CD4-positive, alpha-beta T cell treated with Interferon alpha-2 for 1 hour (primary cell): ENCODE results near the gene PLEKHM2.
A peak's percentile ranks its signal among the peaks of the same experiment; 100 is the strongest.
"Not testable (repeated sequence)": the region's sequence is repeated elsewhere in the genome, so short reads cannot be mapped to it uniquely, and the experiment has no call there.

Experiments
- DNase-seq, 2 donors: peaks; one replicate each; pipeline ENCODE4 v3.0.0-alpha.2; 2020 to 2022

PLEKHM2 gene, protein sequence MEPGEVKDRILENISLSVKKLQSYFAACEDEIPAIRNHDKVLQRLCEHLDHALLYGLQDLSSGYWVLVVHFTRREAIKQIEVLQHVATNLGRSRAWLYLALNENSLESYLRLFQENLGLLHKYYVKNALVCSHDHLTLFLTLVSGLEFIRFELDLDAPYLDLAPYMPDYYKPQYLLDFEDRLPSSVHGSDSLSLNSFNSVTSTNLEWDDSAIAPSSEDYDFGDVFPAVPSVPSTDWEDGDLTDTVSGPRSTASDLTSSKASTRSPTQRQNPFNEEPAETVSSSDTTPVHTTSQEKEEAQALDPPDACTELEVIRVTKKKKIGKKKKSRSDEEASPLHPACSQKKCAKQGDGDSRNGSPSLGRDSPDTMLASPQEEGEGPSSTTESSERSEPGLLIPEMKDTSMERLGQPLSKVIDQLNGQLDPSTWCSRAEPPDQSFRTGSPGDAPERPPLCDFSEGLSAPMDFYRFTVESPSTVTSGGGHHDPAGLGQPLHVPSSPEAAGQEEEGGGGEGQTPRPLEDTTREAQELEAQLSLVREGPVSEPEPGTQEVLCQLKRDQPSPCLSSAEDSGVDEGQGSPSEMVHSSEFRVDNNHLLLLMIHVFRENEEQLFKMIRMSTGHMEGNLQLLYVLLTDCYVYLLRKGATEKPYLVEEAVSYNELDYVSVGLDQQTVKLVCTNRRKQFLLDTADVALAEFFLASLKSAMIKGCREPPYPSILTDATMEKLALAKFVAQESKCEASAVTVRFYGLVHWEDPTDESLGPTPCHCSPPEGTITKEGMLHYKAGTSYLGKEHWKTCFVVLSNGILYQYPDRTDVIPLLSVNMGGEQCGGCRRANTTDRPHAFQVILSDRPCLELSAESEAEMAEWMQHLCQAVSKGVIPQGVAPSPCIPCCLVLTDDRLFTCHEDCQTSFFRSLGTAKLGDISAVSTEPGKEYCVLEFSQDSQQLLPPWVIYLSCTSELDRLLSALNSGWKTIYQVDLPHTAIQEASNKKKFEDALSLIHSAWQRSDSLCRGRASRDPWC

DNA sequence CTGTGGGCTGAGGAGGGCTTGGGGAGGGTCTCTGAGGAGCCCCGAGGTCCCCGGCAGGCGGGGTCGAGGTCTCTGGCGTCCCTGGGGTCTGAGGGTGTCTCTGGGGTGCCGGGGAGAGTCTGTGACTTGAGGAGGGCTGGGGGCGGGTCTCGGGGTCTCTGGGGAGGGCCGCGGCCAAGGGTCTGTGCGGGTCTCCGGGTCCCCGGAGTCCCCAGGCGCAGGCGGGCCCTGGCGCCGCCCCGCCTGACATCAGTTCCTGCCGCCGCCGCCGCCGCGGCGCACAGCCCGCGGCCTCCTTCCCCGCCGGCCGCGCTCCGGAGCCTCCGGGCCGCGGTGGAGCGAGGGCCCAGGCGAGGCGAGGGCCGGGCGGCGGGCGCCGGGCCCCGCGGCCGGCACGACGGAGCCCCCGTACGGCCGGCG lies at the start of gene PLEKHM2:
Gene PLEKHM2 (plus strand): TSS at position 279 of the 420 bp plus-strand sequence. CDS start 239 bp downstream, outside the sequence.
- DNase-seq, result peak; percentile 50 to 64

DNA sequence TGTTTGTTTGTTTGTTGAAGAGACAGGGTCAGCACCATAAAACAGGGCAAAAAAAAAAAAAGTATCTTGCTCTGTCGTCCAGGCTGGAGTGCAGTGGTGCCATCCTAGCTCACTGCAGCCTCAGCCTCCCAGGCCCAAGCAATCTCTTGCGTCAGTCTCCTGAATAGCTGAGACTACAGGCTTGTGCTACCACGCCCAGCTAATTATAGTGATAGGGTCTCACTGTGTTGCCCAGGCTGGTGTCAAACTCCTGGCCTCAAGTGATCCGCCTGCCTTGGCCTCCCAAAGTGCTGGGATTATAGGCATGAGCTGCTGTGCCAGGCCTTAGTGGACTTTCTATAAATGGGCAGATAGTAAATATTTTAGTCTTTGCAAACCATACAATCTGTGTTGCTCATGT lies 47.7 kb upstream of the PLEKHM2 start:
- DNase-seq, result no peak

DNA sequence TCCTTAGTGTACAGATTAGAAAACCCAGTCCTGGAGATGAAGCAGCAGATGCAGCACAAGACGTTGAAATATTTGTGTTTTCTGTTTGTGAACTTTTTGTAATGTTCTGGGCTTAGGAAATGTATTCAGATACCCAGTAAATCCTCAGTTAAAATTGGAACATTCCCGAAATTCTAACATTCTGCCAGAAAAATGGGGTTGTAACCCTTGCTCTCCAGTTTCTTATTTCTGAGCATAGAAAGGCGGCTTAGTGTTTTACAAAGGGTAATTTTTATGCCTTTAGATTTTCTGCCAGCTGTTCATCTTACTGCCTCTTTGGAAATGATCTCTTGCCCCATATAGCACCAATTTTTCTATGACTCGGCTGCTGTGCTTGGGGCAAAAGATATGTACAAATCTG lies 46.3 kb upstream of the PLEKHM2 start:
- DNase-seq, result no peak

DNA sequence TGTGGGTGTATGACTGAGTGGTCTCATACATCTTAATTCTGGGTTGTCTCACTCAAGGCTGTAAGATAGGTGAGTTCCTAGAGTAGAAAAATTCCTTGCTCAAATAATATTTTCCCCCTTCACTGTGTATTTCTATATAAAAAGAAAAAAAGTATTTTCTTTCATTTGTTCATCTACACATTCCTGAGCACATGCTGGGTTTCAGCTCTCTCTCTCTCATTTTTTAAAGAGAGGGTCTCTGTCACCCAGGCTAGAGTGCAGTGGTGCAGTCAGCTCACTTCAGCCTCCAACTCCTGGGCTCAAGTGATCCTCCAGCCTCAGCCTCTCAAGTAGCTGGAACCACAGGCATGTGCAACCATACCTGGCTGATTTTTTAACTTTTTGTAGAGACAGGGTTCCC lies 44.9 kb upstream of the PLEKHM2 start:
- no peak for DNase-seq

DNA sequence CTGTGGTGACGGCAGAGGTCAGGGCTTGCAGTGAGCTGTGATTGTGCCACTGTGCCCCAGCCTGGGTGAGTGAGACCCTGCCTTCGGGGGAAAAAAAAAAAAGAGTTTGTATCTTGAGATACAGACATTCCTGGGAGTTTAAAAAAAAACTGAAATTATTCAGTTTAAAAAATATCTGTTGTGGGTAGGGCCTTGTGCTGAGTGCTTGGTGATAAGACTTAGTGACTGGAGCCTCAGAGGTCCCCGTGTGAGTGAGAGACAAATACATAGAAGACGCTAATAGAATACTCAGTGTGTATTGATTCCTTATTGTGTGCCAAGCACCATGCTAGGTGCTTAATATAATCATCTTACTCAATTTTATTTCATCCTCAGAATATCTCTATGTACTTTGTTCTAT lies 44.2 kb upstream of the PLEKHM2 start:
- DNase-seq, result no peak

DNA sequence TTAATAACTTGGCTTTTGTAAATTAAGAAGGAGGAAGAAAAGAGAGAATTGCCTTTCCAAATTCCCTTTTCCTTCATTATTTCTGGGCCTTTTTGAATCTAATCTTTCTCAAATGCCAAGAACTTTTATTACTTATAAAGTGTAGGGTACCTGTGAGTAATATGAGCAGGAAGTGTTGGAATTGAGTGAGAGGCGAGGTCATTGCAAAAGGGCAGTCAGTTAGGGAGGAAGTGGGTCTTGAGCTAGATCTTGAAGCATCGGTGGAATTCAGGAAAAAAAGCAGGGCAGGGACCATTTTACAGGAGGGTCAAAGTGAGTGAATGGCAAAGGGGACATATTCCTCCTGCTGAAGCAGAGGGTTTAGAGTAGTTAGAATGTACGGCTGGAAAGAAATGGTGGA lies 43.5 kb upstream of the PLEKHM2 start:
- DNase-seq, result no peak

DNA sequence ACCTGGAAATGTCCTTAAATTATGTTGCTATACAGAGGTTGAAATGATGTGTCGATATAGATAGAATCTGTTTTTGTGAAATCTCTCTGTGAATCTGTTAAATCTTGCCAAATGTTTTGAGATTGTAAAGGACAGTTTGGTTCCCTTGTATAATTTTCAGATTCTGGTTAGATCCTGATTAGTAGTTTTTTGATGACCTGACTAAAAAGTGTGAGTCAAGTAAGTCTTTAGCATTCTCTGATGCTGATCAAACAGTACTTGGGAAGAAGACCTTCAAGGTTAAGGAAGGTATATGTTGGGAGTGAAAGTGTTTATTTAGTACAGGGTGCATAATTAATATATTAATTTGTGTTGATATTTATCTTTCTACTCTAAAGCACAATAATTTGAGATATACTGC lies 34.2 kb upstream of the PLEKHM2 start:
- no peak for DNase-seq

DNA sequence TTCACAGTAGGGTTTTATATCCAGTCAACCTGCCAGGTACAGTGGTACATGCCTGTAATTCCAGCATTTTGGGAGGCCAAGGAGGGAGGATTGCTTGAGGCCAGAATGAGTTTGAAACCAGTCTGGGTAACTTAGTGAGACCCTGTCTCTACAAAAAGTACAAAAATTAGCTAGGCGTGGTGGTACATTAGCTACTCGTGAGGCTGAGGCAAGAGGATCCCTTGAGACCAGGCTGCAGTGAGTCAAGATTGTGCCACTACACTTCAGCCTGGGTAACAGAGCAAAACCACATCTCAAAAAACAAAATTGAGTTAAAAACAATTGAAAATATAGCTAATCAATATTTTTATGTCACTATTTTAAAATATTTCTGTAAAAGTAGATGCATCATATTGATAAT lies 33.7 kb upstream of the PLEKHM2 start:
- no peak for DNase-seq

DNA sequence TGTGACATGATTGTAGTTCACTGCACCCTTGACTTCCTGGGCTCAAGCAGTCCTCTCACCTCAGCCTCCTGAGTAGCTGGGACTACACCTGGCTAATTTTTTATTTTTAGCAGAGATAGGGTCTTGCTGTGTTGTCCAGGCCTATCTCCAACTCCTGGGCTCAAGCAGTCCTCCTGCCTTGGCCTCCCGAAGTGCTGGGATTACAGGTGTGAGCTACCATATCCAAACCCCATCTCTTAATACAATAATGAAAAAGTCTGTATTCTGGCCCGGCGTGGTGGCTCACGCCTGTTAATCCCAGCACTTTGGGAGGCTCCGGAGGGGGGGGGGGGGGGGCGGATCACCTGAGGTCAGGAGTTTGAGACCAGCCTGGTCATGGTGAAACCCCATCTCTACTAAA lies 32.0 kb upstream of the PLEKHM2 start:
- DNase-seq, result not testable (repeated sequence)

DNA sequence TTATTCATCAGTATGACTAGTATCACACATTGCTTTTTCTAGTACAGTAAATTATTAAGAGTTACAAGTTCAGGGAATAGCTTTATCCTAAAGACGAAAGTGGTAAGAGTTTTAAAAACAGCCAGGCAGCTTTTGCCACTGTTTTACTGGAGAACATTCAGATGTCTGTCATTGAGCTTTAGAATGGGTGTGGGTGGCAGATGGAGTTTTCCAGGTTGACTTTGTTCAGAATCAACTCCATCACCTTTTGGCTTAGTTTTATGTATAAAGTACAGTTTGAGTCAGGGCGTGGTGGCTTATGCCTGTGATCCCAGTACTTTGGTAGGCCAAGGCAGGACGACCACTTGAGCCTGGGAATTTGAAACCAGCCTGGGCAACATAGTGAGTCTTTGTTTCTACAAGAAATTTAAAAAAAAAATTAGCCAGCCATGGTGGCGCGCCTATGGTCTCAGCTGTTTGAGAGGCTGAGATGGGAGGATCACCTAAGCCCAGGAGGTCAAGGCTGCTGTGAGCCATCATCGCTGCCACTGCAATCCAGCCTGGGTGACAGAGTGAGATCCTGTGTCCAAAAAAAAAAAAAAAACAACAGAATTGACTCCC lies 29.9 kb upstream of the PLEKHM2 start:
- no peak for DNase-seq

DNA sequence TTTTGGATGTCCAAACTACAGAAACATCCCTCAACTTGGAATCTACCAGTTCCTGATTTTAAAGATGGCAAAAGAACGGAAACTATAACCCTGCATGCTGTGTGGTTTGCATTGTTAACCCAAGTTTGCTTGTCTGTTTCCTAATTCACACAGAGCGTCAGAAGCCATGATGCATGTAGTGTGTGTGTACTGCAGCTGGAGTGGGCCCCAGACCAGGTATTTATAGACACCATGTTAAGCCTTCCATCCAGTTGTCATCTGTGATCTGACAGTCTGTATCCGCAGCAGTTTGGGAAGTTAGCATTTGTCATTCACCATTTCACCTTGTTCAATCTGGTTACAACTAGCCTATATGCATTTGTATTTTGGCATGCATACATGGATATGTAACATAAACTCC lies 27.7 kb upstream of the PLEKHM2 start:
- no peak for DNase-seq

DNA sequence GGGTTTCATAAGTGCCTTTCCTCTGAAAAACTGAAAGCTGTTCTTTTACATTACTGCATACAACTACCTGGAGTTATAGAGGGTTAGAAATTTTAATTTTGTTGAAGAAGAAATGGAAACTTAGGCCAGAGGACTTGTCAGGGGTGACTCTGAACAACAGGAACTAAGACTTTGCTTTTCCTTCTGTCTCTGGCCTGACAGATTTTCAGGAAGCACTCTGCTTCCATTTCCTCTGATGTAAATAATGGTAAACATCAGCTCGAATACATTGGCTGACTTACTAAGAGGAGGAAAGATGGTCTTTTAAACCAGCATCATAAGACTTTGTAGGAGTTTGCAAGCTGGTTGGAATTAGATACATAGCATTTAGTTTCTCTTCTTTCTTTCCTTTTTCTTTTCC lies 27.1 kb upstream of the PLEKHM2 start:
- DNase-seq, result no peak

DNA sequence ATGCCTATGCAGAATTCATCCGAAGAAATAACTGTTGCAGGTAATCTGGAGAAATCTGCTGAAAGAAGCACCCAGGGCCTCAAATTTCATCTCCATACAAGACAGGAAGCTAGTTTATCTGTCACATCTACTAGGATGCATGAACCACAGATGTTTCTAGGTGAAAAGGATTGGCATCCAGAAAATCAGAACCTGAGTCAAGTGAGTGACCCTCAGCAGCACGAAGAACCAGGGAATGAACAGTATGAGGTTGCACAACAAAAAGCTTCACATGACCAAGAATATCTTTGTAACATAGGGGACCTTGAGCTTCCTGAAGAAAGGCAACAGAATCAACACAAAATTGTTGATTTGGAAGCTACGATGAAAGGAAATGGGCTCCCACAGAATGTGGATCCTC lies 24.0 kb upstream of the PLEKHM2 start:
- no peak for DNase-seq

DNA sequence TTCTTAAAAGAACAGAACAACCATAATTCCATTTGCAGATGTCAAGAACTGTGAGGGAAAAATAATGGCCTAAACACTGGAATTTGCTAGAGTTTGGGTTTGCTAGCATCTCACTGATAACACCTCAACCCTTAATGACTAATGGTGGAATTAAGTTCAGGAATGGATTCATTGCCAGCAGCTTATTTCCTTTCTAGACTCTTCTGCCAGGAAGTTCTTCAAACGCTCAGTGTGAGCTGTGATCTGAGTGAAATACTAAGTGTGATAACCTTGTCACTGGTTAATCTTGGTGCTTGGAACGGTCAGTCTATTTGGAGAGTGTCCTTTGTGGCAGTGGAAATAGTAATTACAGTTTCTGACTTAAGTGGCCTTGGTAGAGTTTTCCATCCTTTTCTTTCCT lies 21.6 kb upstream of the PLEKHM2 start:
- DNase-seq, result no peak

DNA sequence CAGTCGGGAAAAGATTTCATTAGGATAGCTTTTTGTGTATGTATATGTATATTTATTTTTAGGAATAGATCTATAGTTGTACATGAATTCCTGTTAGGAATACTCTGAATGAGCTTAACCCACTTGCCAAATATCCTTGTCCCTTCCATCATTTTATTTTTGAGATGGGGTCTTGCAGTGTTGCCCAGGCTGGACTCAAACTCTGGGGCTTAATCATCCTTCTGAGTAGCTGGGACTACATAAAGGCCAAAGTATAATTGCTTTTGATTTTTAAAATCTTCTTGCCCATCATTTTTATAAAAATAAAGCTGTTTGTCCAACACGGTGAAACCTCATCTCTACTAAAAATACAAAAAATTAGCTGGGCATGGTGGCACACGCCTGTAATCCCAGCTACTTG lies 20.2 kb upstream of the PLEKHM2 start:
- DNase-seq, result no peak

DNA sequence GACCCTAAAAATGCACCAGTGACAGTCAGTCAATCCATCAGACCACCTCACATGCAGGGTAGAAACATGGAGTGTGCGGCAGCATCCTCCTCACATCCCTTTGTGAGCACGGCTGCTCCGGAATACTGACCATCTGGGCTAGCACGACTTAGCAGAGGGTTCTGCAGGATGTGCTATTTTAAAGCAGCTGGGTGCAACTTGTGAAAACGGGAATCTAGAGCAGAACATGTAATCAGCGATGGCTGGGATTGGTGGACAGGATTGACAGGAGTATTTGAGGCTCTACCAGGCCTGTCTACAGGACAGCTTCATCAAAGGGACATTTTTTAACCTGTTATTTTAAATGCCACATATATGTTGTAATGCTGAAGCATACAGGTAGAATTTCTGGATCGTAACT lies 16.8 kb upstream of the PLEKHM2 start:
- no peak for DNase-seq

DNA sequence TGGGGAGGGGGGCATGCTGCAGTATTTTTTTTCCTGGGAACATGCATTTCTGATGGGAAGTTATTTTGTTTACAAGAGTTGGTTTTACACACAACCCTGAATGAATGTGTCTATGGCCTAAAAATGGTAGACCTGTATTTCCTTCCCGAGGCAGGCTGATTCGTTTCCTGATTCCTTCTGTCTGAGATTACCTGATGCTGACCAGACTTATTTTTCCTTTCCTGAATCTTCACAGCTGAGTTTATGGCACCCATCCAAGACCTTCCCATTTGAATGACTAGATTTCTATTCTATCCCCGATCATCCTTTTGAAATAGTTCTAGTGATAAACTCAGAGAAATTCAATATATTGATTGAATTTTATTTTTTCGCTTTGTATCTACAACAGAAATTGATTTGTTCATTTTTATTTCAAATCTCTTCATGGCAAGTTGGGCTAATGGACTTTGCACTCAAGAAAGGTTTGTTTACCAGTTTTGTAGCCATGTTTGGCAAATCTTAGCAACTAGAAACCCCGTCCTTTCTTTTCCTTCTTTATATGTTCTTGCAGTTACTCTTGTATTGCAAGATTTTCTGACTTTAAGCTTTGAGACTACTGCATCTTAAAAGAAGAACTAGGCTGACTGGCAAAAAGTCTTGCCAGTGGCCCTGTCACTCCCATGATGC lies 15.9 kb upstream of the PLEKHM2 start:
- no peak for DNase-seq

DNA sequence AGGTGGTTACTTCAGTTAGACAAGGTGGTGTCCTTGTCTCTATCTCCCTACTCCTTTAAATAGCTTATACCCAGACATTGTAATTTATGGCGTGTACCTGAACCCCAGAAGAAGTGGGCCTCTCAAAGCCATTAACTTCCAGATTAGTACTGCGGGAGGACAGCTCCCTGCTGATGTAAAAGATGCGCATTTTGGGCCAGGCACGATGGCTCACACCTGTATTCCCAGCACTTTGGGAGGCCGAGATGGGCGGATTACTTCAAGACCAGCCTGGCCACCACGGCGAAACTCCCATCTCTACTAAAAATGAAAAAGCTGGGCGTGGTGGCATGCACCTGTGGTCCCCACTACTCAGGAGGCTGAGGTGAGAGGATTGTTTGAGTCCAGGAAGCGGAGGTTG lies 15.0 kb upstream of the PLEKHM2 start:
- DNase-seq, result no peak

DNA sequence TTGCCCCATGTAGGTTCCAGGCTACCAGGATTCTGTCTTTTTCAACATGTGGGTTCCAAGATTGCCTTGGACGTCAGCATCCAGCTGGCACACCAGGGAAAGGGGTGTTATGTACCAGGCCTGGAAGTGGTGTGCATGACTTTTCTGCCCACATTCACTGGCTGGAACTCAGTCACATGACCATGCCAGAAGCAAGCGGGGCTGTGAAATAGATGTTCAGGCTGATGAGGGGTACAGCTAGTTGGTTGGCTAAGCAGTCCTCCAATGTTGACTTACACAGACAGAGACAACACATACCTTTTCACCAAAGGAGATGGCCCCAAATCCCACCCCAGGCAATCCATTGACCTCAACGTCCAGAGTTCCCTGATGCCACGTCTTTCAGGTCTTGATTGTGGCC lies 14.3 kb upstream of the PLEKHM2 start:
- DNase-seq, result no peak

DNA sequence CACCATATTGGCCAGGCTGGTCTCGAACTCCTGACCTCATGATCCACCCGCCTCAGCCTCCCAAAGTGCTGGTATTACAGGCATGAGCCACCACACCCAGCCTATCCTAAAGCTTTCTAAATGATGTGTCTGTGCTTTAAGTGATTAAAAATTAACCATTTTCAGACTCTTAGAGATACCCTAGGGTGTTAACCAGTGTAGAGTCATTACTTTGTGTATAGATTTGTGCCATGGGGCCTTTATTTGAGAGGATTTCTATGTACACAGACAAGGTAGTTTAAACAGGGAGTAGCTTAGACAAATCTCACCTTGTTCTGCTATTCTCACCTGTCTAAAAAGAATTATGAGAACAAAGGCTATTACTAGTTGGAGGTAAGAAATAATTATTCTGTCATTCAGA lies 12.7 kb upstream of the PLEKHM2 start:
- DNase-seq, result no peak

DNA sequence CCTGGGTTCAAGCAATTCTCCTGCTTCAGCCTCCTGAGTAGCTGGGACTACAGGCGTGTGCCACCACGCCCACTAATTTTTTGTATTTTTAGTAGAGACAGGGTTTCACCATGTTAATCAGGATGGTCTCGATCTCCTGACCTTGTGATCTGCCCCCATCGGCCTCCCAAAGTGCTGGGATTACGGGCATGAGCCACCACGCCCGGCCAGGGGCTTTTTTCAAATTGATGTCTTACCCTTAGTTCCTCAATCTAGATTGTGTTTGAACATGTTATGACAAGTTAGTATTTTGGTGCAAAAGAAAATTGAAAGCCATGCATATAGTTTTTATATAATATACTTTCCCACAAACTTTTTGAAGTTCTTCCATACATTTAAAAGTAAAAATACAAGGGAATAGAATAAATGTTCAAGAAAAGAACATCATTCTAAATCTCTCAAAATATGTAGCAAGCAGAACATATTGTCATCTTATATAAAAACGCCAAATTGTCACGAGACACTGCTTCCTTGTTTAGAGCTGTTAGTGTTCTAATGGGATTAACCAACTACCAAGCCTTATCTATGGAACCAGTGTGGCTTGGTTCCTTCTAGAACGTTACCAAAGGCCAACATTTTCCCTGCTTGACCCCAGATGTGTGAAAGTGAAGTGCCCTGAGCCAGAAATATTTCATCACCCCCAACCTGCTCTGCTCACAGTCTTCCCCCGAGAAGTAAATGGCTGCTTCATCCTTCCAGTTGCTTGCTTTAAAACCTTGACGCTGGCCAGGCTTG lies 9.5 kb upstream of the PLEKHM2 start:
- no peak for DNase-seq

DNA sequence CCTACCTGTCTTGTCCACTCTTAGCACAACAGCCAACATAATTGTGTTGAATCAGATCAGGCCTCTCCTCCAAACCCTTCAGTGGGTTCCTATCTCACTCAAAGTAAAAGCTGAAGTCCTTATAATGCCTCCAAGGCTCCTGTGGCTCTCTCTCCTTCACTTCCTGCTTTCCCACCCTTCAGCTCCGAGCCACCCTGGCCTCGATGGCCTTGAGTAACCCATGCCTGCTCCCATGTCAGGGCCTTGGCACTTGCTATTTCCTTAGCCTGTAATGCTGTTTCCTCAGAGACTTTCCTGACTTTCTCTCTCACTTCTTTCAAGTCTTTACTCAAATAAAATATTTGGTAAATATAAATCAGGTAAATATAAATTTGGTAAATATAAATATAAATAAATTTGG lies 8.1 kb upstream of the PLEKHM2 start:
- no peak for DNase-seq
